Endothelial cell (in vitro differentiated cells): ENCODE measurements around the gene IFITM2. TPM values are rescaled to one million over a fixed set of nuclear protein-coding genes. Genes with fewer than 3 reads are reported as not detected.

Experiments
- DNase-seq: peaks from one replicate; pipeline ENCODE4 v3.0.0; 2021; ENCODE audit warnings: low spot score
- H3K27ac Mint-ChIP-seq: one replicate; pipeline ENCODE4 v1.8.0; 2021; ENCODE audit warnings: mixed read lengths, inconsistent platforms; ENCODE audit not compliant: unreplicated experiment
- H3K27me3 Mint-ChIP-seq: one replicate; pipeline ENCODE4 v1.8.0; 2021; ENCODE audit warnings: mild to moderate bottlenecking, moderate library complexity, mixed read lengths, inconsistent platforms; ENCODE audit not compliant: unreplicated experiment
- H3K36me3 Mint-ChIP-seq: one replicate; pipeline ENCODE4 v1.8.0; 2021; ENCODE audit warnings: mild to moderate bottlenecking, low read depth, mixed read lengths, inconsistent platforms; ENCODE audit not compliant: unreplicated experiment
- H3K4me1 Mint-ChIP-seq: one replicate; pipeline ENCODE4 v1.8.0; 2021; ENCODE audit warnings: mild to moderate bottlenecking, mixed read lengths, inconsistent platforms; ENCODE audit not compliant: unreplicated experiment
- H3K4me3 Mint-ChIP-seq: one replicate; pipeline ENCODE4 v1.8.0; 2021; ENCODE audit warnings: mild to moderate bottlenecking, mixed read lengths, inconsistent platforms; ENCODE audit not compliant: unreplicated experiment
- H3K9me3 Mint-ChIP-seq: one replicate; pipeline ENCODE4 v1.8.0; 2021; ENCODE audit warnings: mixed read lengths, inconsistent platforms; ENCODE audit not compliant: unreplicated experiment
- total RNA-seq: library from RNA; stranded (reverse); fragmentation: NEBNext Ultra II Directional; extraction: Animal tissue kit (Norgen Biotek cat#: 25700); gene quantifications from one replicate; pipeline ENCODE4 v1.2.1, GENCODE V29; 2021; ENCODE audit not compliant: unreplicated experiment
- TF ChIP-seq, protein P1 (sequence below): fragments of 200-600 bp; sonication (generic); IDR thresholded peaks from one replicate; pipeline ENCODE4 v1.5.0; 2021; ENCODE audit warnings: antibody characterized with exemption; ENCODE audit not compliant: unreplicated experiment

Gene IFITM2
- total RNA-seq, 1 donor from 2014 or later = 205 TPM

DNA sequence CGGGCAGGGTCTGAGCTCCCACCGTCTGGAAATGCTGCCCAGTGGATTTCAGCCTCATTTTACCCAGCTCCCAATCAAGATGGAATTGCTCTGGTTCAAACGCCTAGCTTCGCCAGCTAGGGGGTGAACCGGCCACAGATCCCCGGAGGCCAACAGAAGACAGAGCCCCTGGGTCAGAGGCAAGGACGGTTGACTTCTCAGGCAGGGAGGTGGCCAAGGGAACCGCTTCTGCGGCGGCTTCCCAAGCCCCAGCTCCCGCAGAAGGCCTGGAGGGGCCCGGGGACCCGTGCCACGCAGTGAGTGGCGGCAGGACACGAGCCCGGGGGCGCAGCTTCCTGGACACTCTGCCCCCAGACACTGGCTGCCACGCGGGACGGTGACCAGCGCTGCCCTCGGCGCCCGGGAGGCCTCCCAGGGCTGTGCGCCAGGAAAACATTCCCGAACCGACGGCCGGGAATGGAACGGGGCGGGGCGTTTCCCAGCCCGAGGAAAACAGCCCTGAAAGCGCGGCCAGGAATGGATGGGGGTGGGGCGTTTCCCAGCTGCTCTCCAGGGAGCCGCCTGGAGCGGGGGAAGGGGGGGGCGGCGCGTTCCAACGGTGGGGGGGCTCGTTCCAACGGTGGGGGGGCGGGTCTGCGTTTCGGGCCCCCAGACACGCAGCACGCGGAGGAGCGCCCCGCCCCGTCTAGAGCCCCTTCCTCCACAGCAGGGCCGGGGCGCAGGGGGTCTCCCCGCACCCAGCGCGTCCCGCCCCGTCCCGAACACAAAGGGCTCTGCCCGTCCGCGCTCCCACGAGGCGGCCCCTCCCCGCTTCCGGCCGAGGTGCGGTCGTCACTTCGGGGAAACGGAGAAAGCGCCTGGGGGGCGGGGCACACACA lies 48.2 kb downstream of the IFITM2 start:
- no peaks in the 10 kb centered on the region for H3K9me3 Mint-ChIP-seq

DNA sequence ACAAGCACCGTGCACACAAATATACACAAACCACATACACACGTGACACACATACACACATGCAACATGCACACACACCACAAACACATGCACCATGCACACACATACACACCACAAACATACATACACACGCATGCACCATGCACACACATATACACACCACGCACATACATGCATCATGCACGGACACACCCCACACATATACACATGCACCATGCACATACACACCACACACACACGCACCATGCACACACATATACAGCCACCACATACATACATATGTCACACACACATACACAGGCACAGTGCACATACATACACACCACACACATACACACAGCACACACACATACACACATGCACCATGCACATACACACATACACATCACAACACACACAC lies 49.0 kb downstream of the IFITM2 start:
- no peak for DNase-seq
- no peak overlapping the region for H3K27ac Mint-ChIP-seq
- H3K9me3 Mint-ChIP-seq = no peaks in the 10 kb centered on the region
- TF ChIP-seq, protein P1, sequence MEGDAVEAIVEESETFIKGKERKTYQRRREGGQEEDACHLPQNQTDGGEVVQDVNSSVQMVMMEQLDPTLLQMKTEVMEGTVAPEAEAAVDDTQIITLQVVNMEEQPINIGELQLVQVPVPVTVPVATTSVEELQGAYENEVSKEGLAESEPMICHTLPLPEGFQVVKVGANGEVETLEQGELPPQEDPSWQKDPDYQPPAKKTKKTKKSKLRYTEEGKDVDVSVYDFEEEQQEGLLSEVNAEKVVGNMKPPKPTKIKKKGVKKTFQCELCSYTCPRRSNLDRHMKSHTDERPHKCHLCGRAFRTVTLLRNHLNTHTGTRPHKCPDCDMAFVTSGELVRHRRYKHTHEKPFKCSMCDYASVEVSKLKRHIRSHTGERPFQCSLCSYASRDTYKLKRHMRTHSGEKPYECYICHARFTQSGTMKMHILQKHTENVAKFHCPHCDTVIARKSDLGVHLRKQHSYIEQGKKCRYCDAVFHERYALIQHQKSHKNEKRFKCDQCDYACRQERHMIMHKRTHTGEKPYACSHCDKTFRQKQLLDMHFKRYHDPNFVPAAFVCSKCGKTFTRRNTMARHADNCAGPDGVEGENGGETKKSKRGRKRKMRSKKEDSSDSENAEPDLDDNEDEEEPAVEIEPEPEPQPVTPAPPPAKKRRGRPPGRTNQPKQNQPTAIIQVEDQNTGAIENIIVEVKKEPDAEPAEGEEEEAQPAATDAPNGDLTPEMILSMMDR = no peak
- peaks cover 19% of the 10 kb centered on the region for H3K27me3 Mint-ChIP-seq
- H3K36me3 Mint-ChIP-seq = no peaks in the 10 kb centered on the region
- H3K4me1 Mint-ChIP-seq = peaks cover 16% of the 10 kb centered on the region
- H3K4me3 Mint-ChIP-seq = no peak overlapping the region

More for the DNA sequence above, 48.2 kb downstream of the IFITM2 start:
- Mint-ChIP-seq H3K4me1 (peaks cover 18% of the 10 kb centered on the region), H3K27ac (peak overlapping the region; percentile 92), H3K4me3 (peak overlapping the region; percentile 56), H3K36me3 (no peaks in the 10 kb centered on the region), H3K27me3 (peaks cover 16% of the 10 kb centered on the region)
- TF ChIP-seq, protein P1 = no peak
- peak; percentile 94 for DNase-seq

DNA sequence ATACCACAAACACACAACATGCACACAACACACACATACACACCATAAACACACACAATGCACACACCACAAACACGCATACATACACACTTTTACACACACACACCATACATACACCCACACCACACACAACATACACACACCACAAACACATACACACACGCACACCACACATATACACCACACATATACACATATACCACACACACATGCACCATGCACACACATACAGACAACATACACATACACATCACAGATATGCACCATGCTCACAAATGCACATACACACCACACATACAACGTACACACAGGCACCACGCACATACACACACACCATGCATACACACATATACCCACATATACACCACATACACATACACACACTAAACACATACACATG lies 50.0 kb downstream of the IFITM2 start:
- no peak overlapping the region for H3K27ac Mint-ChIP-seq
- peaks cover 14% of the 10 kb centered on the region for H3K4me1 Mint-ChIP-seq
- DNase-seq = no peak
- no peak overlapping the region for H3K4me3 Mint-ChIP-seq
- TF ChIP-seq, protein P1 = no peak
- H3K27me3 Mint-ChIP-seq = peaks cover 20% of the 10 kb centered on the region
- H3K36me3 Mint-ChIP-seq = no peaks in the 10 kb centered on the region
- H3K9me3 Mint-ChIP-seq = no peaks in the 10 kb centered on the region

DNA sequence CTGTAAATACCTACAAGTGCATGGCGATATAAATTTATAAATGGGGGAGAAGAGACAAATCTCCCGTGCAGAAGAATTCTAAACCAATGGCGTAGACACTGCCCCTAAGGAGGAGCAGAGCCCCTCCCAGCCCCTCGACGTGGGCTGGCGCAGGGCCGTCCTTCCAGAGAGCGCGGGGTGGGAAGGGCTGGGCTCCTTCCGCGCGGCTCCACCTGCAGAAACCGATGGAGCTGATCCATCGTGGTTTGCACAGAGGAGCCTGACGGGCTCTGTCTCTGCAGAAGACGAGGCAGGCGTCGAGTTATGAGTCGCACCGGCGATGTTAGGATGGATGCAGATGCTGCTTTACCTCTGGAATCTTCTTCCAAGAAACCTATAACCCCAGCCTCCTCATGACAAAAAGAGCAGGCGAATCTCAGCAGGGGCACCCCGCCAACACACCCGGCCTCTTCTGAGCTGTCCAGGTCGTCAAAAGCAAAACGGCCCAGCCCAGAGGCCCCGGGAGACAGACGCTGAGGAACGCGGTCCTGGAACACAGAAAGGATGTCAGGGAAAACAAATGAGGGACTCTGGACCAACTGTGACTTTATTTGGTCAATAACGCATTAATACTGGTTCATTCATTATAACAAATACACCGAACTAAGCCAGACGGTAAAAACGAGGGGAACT lies 50.6 kb downstream of the IFITM2 start:
- DNase-seq = no peak
- H3K27ac Mint-ChIP-seq = no peak overlapping the region
- H3K9me3 Mint-ChIP-seq = no peaks in the 10 kb centered on the region
- H3K4me1 Mint-ChIP-seq = peaks cover 8% of the 10 kb centered on the region
- no peaks in the 10 kb centered on the region for H3K36me3 Mint-ChIP-seq
- H3K27me3 Mint-ChIP-seq = peaks cover 18% of the 10 kb centered on the region
- TF ChIP-seq, protein P1 = no peak
- H3K4me3 Mint-ChIP-seq = no peak overlapping the region

Other genes starting within 250 kb of the IFITM2 start
- not detected for gene SCGB1C1, start 114.7 kb upstream of the IFITM2 start, total RNA-seq
- gene BET1L, start 100.4 kb upstream of the IFITM2 start, total RNA-seq = 64.4 TPM
- 89.2 TPM for gene RIC8A, start 100.1 kb upstream of the IFITM2 start, total RNA-seq
- gene SIRT3, start 71.5 kb upstream of the IFITM2 start, total RNA-seq = 23.4 TPM
- gene PSMD13, start 70.8 kb upstream of the IFITM2 start, total RNA-seq = 189 TPM
- not detected for gene NLRP6, start 29.4 kb upstream of the IFITM2 start, total RNA-seq
- 69.7 TPM for gene PGGHG, start 18.7 kb upstream of the IFITM2 start, total RNA-seq
- gene IFITM5, start 8.3 kb upstream of the IFITM2 start, total RNA-seq = not detected
- 23.4 TPM for gene IFITM1, start 6.2 kb downstream of the IFITM2 start, total RNA-seq
- 446 TPM for gene IFITM3, start 13.0 kb downstream of the IFITM2 start, total RNA-seq
- gene B4GALNT4, start 61.7 kb downstream of the IFITM2 start, total RNA-seq = 14.9 TPM
- 0.49 TPM for gene PKP3, start 86.4 kb downstream of the IFITM2 start, total RNA-seq
- gene SIGIRR, start 107.2 kb downstream of the IFITM2 start, total RNA-seq = 18.7 TPM
- 0.41 TPM for gene ANO9, start 134.2 kb downstream of the IFITM2 start, total RNA-seq
- gene PTDSS2, start 142.5 kb downstream of the IFITM2 start, total RNA-seq = 46.4 TPM
- gene RNH1, start 199.4 kb downstream of the IFITM2 start, total RNA-seq = 61.1 TPM
- gene HRAS, start 227.8 kb downstream of the IFITM2 start, total RNA-seq = 92.4 TPM
- 2.6 TPM for gene LRRC56, start 229.7 kb downstream of the IFITM2 start, total RNA-seq